K562 (cell line): ENCODE measurements around the gene HS3ST4. TPM values are rescaled to one million over a fixed set of nuclear protein-coding genes. Genes with fewer than 3 reads are reported as not detected.

ENCODE experiments used
- ATAC-seq: fragments of 200-7000 bp; cut with Tn5 transposase; 3 replicates; pipeline ENCODE4 v1.9.1; 2020; ENCODE audit warnings: moderate library complexity
- BruUV-seq: library from RNA; stranded (reverse); fragments of 400-500 nt; replicated peaks from 2 replicates; lab custom pipeline; 2021; lab: Mats Ljungman, UMichigan
- CTCF ChIA-PET: fragments of 300-600 bp; formaldehyde crosslinking; extraction: SDS; loops from one replicate; lab custom pipeline; 2021; ENCODE audit warnings: low intra/inter-chr PET ratio; lab: Yijun Ruan, JAX
- POLR2A ChIA-PET: fragments of 300-600, 350-650 bp; sonication (Branson Sonifier 250); formaldehyde crosslinking; extraction: SDS; loops from one replicate; lab custom pipeline; 2021; ENCODE audit warnings: antibody characterized with exemption, inconsistent platforms; lab: Yijun Ruan, JAX
- DNase-seq, 4 experiments: peaks; one replicate each; pipeline versions ENCODE4 v3.0.0 to v3.0.0-alpha.2; 2011 to 2018; ENCODE audit warnings: low spot score in 3 of 4, mixed read lengths in 3 of 4; ENCODE audit errors: extremely low read depth in 1 of 4
- FAIRE-seq: peaks from 2 replicates; lab custom pipeline; 2011; peaks lifted over from hg19 to GRCh38; lab: Jason Lieb, UNC
- H2AFZ ChIP-seq: 2 replicates; pipeline ENCODE4 v1.6.0; 2011; ENCODE audit warnings: low read depth, low read length, control low read depth, inconsistent platforms
- H3K27ac ChIP-seq: fragments of 200-600 bp; 3 replicates; pipeline ENCODE4 v1.8.0; 2011; ENCODE audit warnings: low read depth, mild to moderate bottlenecking, control low read depth, inconsistent platforms, low read length, moderate library complexity, mixed read lengths; ENCODE audit errors: extremely low read depth
- H3K27me3 ChIP-seq, 2 experiments: fragments of 300-600 bp in 1 of 2; 2 replicates in 1 of 2; 3 replicates in 1 of 2; pipeline versions ENCODE4 v1.6.0 to v1.8.0; 2011; ENCODE audit warnings: inconsistent platforms in 2 of 2, low read length in 2 of 2, mild to moderate bottlenecking in 1 of 2, mixed read lengths in 1 of 2, moderate library complexity in 1 of 2; ENCODE audit not compliant: control insufficient read depth in 2 of 2, insufficient read depth in 2 of 2
- H3K36me3 ChIP-seq: fragments of 300-600 bp; 3 replicates; pipeline ENCODE4 v1.8.0; 2011; ENCODE audit warnings: mild to moderate bottlenecking, low read length, inconsistent platforms; ENCODE audit not compliant: control insufficient read depth, insufficient read depth
- H3K4me1 ChIP-seq, 2 experiments: fragments of 200-600 bp in 1 of 2; replicated peaks in 1 of 2; 2 replicates in 1 of 2; 3 replicates in 1 of 2; pipeline versions ENCODE4 v1.5.1 to v1.8.0; 2011; ENCODE audit warnings: inconsistent platforms in 2 of 2, low read length in 2 of 2, mild to moderate bottlenecking in 1 of 2, mixed read lengths in 1 of 2, moderate library complexity in 1 of 2; ENCODE audit not compliant: control insufficient read depth in 2 of 2, insufficient read depth in 2 of 2
- H3K4me2 ChIP-seq: 2 replicates; pipeline ENCODE4 v1.6.1; 2011; ENCODE audit warnings: low read length, control low read depth, inconsistent platforms, mixed read lengths; ENCODE audit not compliant: insufficient read depth
- H3K4me3 ChIP-seq: fragments of 200-600 bp; sonication (generic), shearing (Covaris generic); 2 replicates; pipeline ENCODE4 v1.5.1; 2016; ENCODE audit warnings: control low read depth, inconsistent platforms
- H3K79me2 ChIP-seq: fragments of 200-600 bp; 3 replicates; pipeline ENCODE4 v1.8.0; 2011; ENCODE audit warnings: low read length, inconsistent platforms; ENCODE audit not compliant: control insufficient read depth, insufficient read depth
- H3K9ac ChIP-seq, 2 experiments: 2 replicates each; pipeline versions ENCODE4 v1.6.0 to v1.6.1; 2011; ENCODE audit warnings: low read depth in 2 of 2, low read length in 2 of 2, control low read depth in 1 of 2, inconsistent platforms in 1 of 2, mild to moderate bottlenecking in 1 of 2, mixed read lengths in 1 of 2; ENCODE audit not compliant: insufficient read depth in 1 of 2
- H3K9me1 ChIP-seq: one replicate; pipeline ENCODE4 v1.6.0; 2011; ENCODE audit warnings: inconsistent platforms, mild to moderate bottlenecking, low read length, moderate library complexity; ENCODE audit not compliant: control insufficient read depth, insufficient read depth
- H3K9me3 ChIP-seq: replicated peaks from 2 replicates; pipeline ENCODE4 v1.5.1; 2011; ENCODE audit warnings: low read depth, low read length, inconsistent platforms; ENCODE audit not compliant: control insufficient read depth, insufficient read depth
- H4K20me1 ChIP-seq: replicated peaks from 2 replicates; pipeline ENCODE4 v1.6.1; 2011; ENCODE audit warnings: low read length, inconsistent platforms, mixed read lengths; ENCODE audit not compliant: control insufficient read depth, insufficient read depth
- CEBPG ChIP-seq, 3 experiments: fragments of 200-800 bp in 1 of 3; sonication (Bioruptor generic) in 1 of 3; sonication (generic) in 1 of 3; formaldehyde crosslinking in 1 of 3; IDR thresholded peaks in 2 of 3; conservative IDR thresholded peaks in 1 of 3; 2 replicates each; pipeline versions ENCODE4 v1.6.1 to v1.8.0; 2016 to 2022; ENCODE audit warnings: missing compliant biosample characterization in 2 of 3, missing genetic modification characterization in 2 of 3, mild to moderate bottlenecking in 1 of 3, missing genetic modification reagents in 1 of 3
- KLF6 ChIP-seq: fragments of 250-450 bp; sonication (Bioruptor Pico); IDR thresholded peaks from 2 replicates; pipeline ENCODE4 v1.4.0; 2020; ENCODE audit warnings: mild to moderate bottlenecking, moderate library complexity, borderline replicate concordance
- RBM17 ChIP-seq: fragments of 200-400 bp; formaldehyde crosslinking; IDR thresholded peaks from 2 replicates; pipeline ENCODE4 v1.6.1; 2017; ENCODE audit warnings: low read depth, mild to moderate bottlenecking, low read length, borderline replicate concordance
- U2AF2 ChIP-seq: fragments of 200-400 bp; formaldehyde crosslinking; optimal IDR thresholded peaks from 2 replicates; pipeline ENCODE3; 2017; ENCODE audit warnings: low read depth, mild to moderate bottlenecking, low read length
- ZBTB1 ChIP-seq: sonication (generic); formaldehyde crosslinking; IDR thresholded peaks from 2 replicates; pipeline ENCODE4 v1.8.1; 2023; ENCODE audit warnings: missing genetic modification reagents, low read depth, mild to moderate bottlenecking, borderline replicate concordance
- ZNF146 ChIP-seq: IDR thresholded peaks from one replicate; pipeline ENCODE4 v1.6.1; 2018; ENCODE audit warnings: missing compliant biosample characterization; ENCODE audit not compliant: unreplicated experiment
- ZNF445 ChIP-seq: fragments of 250-450 bp; sonication (Bioruptor Pico); IDR thresholded peaks from 2 replicates; pipeline ENCODE4 v1.4.0; 2020; ENCODE audit warnings: low read depth, mild to moderate bottlenecking, moderate library complexity
- WGBS: fragments of 100-300 bp; shearing (Covaris generic); methylation state at CpG from one replicate; pipeline ENCODE4 v1.1.6; 2016; ENCODE audit warnings: low coverage, mixed read lengths; ENCODE audit not compliant: insufficient coverage; ENCODE audit errors: missing lambda C conversion rate; 5-methylcytosine and 5-hydroxymethylcytosine counted together
- in situ Hi-C: fragments of 300-500 bp; cut with MboI; formaldehyde crosslinking; loops from 4 replicates; pipeline ENCODE4 v1.15.0; 2018; ENCODE audit warnings: inconsistent platforms, mixed read lengths
- intact Hi-C: fragments of 100-400 bp; cut with micrococcal nuclease; formaldehyde crosslinking; loops from 2 replicates; pipeline ENCODE4 v1.14.2; 2022
- polyA plus RNA-seq, 8 experiments: library from polyadenylated mRNA; depleted of rRNA in 4 of 8; stranded (reverse) in 5 of 8; unstranded in 3 of 8; fragments of >200 nt; fragmentation: Nextera tagmentation in 2 of 8; fragmentation: Illumina TruSeq in 1 of 8; extraction: Ambion mirVana in 2 of 8; extraction: Trizol in 1 of 8; gene quantifications; 2 replicates each; pipeline versions ENCODE4 v1.2.1 to v1.2.3, GENCODE V29; 2011 to 2014; ENCODE audit warnings: inconsistent platforms in 1 of 8, missing spikeins in 1 of 8
- total RNA-seq, 7 experiments: library from RNA; depleted of rRNA in 6 of 7; stranded (reverse); fragments of >200 nt in 6 of 7; fragmentation: Illumina TruSeq in 2 of 7; extraction: Trizol in 2 of 7; gene quantifications; 2 replicates each; pipeline versions ENCODE4 v1.2.1 to v1.2.3, GENCODE V29; 2011 to 2021; ENCODE audit warnings: low replicate concordance in 1 of 7
- TF ChIP-seq, protein P1 (sequence below): fragments of 250-450 bp; sonication (Bioruptor Pico); IDR thresholded peaks from 2 replicates; pipeline ENCODE4 v1.9.0; 2021; ENCODE audit warnings: mild to moderate bottlenecking
- TF ChIP-seq, protein P2 (sequence below): fragments of 250-450 bp; sonication (Bioruptor Pico); IDR thresholded peaks from 2 replicates; pipeline ENCODE4 v1.4.0; 2020; ENCODE audit warnings: mild to moderate bottlenecking
- TF ChIP-seq, protein P3 (sequence below): fragments of 450-650 bp; IDR thresholded peaks from 2 replicates; pipeline ENCODE4 v1.6.1; 2016; ENCODE audit warnings: borderline replicate concordance

HS3ST4 gene
- total and polyA plus RNA-seq, 9 of the 15 experiments (the other 6 are each of a cell fraction or from before 2014, with no cell fraction given) = not detected

- in situ Hi-C loops = no loop called here
- no peaks in the 10 kb centered on the region for H3K9me1 ChIP-seq
- no peak overlapping the region for H2AFZ ChIP-seq
- FAIRE-seq = no peak
- H3K4me2 ChIP-seq = no peak overlapping the region
- H3K9ac ChIP-seq = no peak overlapping the region
- TF ChIP-seq, protein P1, sequence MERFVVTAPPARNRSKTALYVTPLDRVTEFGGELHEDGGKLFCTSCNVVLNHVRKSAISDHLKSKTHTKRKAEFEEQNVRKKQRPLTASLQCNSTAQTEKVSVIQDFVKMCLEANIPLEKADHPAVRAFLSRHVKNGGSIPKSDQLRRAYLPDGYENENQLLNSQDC (CRISPR knock-in tag) = no peak
- TF ChIP-seq RBM17 (no peak), CEBPG (CRISPR knock-in tag; IDR thresholded peaks at IDR 0.05) (no peak), CEBPG (tag; conservative IDR thresholded peaks at IDR 0.05 in 1 of 2, IDR thresholded peaks at IDR 0.05 in 1 of 2) (no peak), KLF6 (CRISPR knock-in tag) (no peak), U2AF2 (no peak), ZNF445 (CRISPR knock-in tag) (no peak), ZNF146 (CRISPR knock-in tag) (no peak), ZBTB1 (CRISPR knock-in tag) (no peak)
- TF ChIP-seq, protein P2, sequence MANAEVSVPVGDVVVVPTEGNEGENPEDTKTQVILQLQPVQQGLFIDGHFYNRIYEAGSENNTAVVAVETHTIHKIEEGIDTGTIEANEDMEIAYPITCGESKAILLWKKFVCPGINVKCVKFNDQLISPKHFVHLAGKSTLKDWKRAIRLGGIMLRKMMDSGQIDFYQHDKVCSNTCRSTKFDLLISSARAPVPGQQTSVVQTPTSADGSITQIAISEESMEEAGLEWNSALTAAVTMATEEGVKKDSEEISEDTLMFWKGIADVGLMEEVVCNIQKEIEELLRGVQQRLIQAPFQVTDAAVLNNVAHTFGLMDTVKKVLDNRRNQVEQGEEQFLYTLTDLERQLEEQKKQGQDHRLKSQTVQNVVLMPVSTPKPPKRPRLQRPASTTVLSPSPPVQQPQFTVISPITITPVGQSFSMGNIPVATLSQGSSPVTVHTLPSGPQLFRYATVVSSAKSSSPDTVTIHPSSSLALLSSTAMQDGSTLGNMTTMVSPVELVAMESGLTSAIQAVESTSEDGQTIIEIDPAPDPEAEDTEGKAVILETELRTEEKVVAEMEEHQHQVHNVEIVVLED (CRISPR knock-in tag) = no peak
- TF ChIP-seq, protein P3, sequence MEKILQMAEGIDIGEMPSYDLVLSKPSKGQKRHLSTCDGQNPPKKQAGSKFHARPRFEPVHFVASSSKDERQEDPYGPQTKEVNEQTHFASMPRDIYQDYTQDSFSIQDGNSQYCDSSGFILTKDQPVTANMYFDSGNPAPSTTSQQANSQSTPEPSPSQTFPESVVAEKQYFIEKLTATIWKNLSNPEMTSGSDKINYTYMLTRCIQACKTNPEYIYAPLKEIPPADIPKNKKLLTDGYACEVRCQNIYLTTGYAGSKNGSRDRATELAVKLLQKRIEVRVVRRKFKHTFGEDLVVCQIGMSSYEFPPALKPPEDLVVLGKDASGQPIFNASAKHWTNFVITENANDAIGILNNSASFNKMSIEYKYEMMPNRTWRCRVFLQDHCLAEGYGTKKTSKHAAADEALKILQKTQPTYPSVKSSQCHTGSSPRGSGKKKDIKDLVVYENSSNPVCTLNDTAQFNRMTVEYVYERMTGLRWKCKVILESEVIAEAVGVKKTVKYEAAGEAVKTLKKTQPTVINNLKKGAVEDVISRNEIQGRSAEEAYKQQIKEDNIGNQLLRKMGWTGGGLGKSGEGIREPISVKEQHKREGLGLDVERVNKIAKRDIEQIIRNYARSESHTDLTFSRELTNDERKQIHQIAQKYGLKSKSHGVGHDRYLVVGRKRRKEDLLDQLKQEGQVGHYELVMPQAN = no peak
- TF ChIP-seq, all 486 proteins: peak for 0
- no peaks in the 10 kb centered on the region for H3K27me3 ChIP-seq
- no peak for ATAC-seq
- intact Hi-C loops = no loop called here
- no peak overlapping the region for H3K27ac ChIP-seq
- H3K4me3 ChIP-seq = no peak overlapping the region
- H4K20me1 ChIP-seq = no peaks in the 10 kb centered on the region
- ChIA-PET CTCF (no interaction called here), POLR2A (interaction anchor here (0.6 kb wide), 1 partner anchor 518 kb away, joined by 3 read pairs; no protein-coding TSS in a partner anchor)
- BruUV-seq = no TSS peak
- DNase-seq = no peak
- H3K9me3 ChIP-seq = no peaks in the 10 kb centered on the region
- no peaks in the 10 kb centered on the region for H3K4me1 ChIP-seq
- WGBS = 0% methylated on average over 2 of the region's 2 CpGs
- no peaks in the 10 kb centered on the region for H3K36me3 ChIP-seq
- H3K79me2 ChIP-seq = no peaks in the 10 kb centered on the region
Observed at GRCh38 chr16:25656639-25657038, 35.1 kb upstream of the HS3ST4 start.
